B cell (primary cell): ENCODE measurements around the gene CLRN2. TPM values are rescaled to one million over a fixed set of nuclear protein-coding genes. Genes with fewer than 3 reads are reported as not detected.

Source experiments
- ATAC-seq: fragments of 200-7000 bp; cut with Tn5 transposase; one replicate; pipeline ENCODE4 v1.10.0; 2021; ENCODE audit warnings: low read depth, mild to moderate bottlenecking, moderate number of reproducible peaks, moderate library complexity
- CTCF ChIA-PET: fragments of 350-600 bp; sonication (Branson Sonifier 250); formaldehyde crosslinking; loops from one replicate; lab custom pipeline; 2021; ENCODE audit warnings: antibody characterized with exemption, inconsistent platforms; lab: Charles Lee
- POLR2A ChIA-PET: fragments of 350-600 bp; sonication (Branson Sonifier 250); formaldehyde crosslinking; loops from one replicate; lab custom pipeline; 2021; ENCODE audit warnings: antibody characterized with exemption; lab: Charles Lee
- DNase-seq: peaks from one replicate; pipeline ENCODE4 v3.0.0; 2013
- H2AFZ ChIP-seq: 2 replicates; pipeline ENCODE4 v1.6.1; 2012; ENCODE audit warnings: mild to moderate bottlenecking, low read depth, low read length; ENCODE audit not compliant: insufficient read depth, poor library complexity, severe bottlenecking
- H3K27ac ChIP-seq, 2 donors: 1 replicate in 1 of 2; 2 replicates in 1 of 2; pipeline ENCODE4 v1.5.1; 2012 to 2013; ENCODE audit warnings: low read length in 2 of 2, mild to moderate bottlenecking in 2 of 2, moderate library complexity in 1 of 2
- H3K27me3 ChIP-seq, 4 experiments: fragments of 200-600 bp in 1 of 4; sonication (generic) in 1 of 4; replicated peaks in 1 of 4; 1 replicate in 2 of 4; 2 replicates in 2 of 4; pipeline versions ENCODE4 v1.6.1 to v1.7.0; 2013 to 2016; ENCODE audit warnings: low read length in 3 of 4, mild to moderate bottlenecking in 2 of 4, mixed read lengths in 1 of 4, moderate library complexity in 1 of 4; ENCODE audit not compliant: insufficient read depth in 4 of 4, control insufficient read depth in 3 of 4; ENCODE audit errors: control extremely low read depth in 1 of 4
- H3K36me3 ChIP-seq, 2 experiments: replicated peaks in 1 of 2; 1 replicate in 1 of 2; 2 replicates in 1 of 2; pipeline versions ENCODE4 v1.6.1 to v1.7.1; 2013; ENCODE audit warnings: low read length in 1 of 2; ENCODE audit not compliant: insufficient read depth in 2 of 2, control insufficient read depth in 1 of 2; ENCODE audit errors: control extremely low read depth in 1 of 2, extremely low read depth in 1 of 2
- H3K4me1 ChIP-seq, 2 donors: fragments of 200-600 bp in 1 of 2; sonication (generic) in 1 of 2; 1 replicate in 1 of 2; 2 replicates in 1 of 2; pipeline versions ENCODE4 v1.5.1 to v1.6.1; 2013 to 2017; ENCODE audit warnings: low read length in 2 of 2; ENCODE audit not compliant: control insufficient read depth in 2 of 2, insufficient read depth in 2 of 2
- H3K4me2 ChIP-seq: replicated peaks from 2 replicates; pipeline ENCODE3; 2012; ENCODE audit warnings: mild to moderate bottlenecking, low read depth, low read length; ENCODE audit not compliant: poor library complexity, severe bottlenecking
- H3K4me3 ChIP-seq, 5 experiments: fragments of 200-600 bp in 1 of 5; sonication (generic) in 1 of 5; 1 replicate in 3 of 5; 2 replicates in 2 of 5; pipeline versions ENCODE4 v1.5.1 to v1.7.0; 2011 to 2016; ENCODE audit warnings: low read length in 4 of 5, mild to moderate bottlenecking in 4 of 5, low read depth in 2 of 5, control low read depth in 1 of 5, moderate library complexity in 1 of 5; ENCODE audit not compliant: insufficient read depth in 1 of 5; ENCODE audit errors: control extremely low read depth in 1 of 5, extremely low read depth in 1 of 5
- H3K79me2 ChIP-seq: fragments of 200-600 bp; sonication (generic); one replicate; pipeline ENCODE4 v1.6.0; 2016; ENCODE audit warnings: low read length; ENCODE audit not compliant: control insufficient read depth, insufficient read depth
- H3K9ac ChIP-seq: fragments of 200-600 bp; sonication (generic); 2 replicates; pipeline ENCODE4 v1.6.1; 2017; ENCODE audit warnings: mild to moderate bottlenecking, low read length, moderate library complexity
- H3K9me3 ChIP-seq, 3 donors: one replicate each; pipeline versions ENCODE4 v1.6.1 to v1.7.1; 2013; ENCODE audit warnings: low read length in 2 of 3; ENCODE audit not compliant: control insufficient read depth in 2 of 3, insufficient read depth in 1 of 3; ENCODE audit errors: control extremely low read depth in 1 of 3
- H4K20me1 ChIP-seq: 2 replicates; pipeline ENCODE4 v1.6.0; 2012; ENCODE audit warnings: mild to moderate bottlenecking, low read length; ENCODE audit not compliant: insufficient read depth, control insufficient read depth, poor library complexity, severe bottlenecking
- H3K27ac Mint-ChIP-seq: one replicate; pipeline ENCODE4 v1.8.0; 2021; ENCODE audit warnings: mixed read lengths
- H3K27me3 Mint-ChIP-seq: one replicate; pipeline ENCODE4 v1.8.0; 2021; ENCODE audit warnings: mixed read lengths
- H3K4me1 Mint-ChIP-seq: one replicate; pipeline ENCODE4 v1.8.0; 2021; ENCODE audit warnings: mixed read lengths
- H3K4me3 Mint-ChIP-seq: one replicate; pipeline ENCODE4 v1.8.0; 2021; ENCODE audit warnings: mixed read lengths
- H3K9me3 Mint-ChIP-seq: one replicate; pipeline ENCODE4 v1.8.0; 2022; ENCODE audit warnings: mixed read lengths; ENCODE audit not compliant: insufficient read depth
- CTCF ChIP-seq: fragments of 200-600 bp; IDR thresholded peaks from one replicate; pipeline ENCODE4 v1.8.0; 2022; ENCODE audit warnings: antibody characterized with exemption, mild to moderate bottlenecking
- EZH2 ChIP-seq: IDR thresholded peaks from 2 replicates; pipeline ENCODE4 v1.6.1; 2012; ENCODE audit warnings: borderline replicate concordance, low read depth, mild to moderate bottlenecking, moderate library complexity, low read length; ENCODE audit not compliant: insufficient read depth, poor library complexity, severe bottlenecking
- whole genome bisulfite sequencing: methylation state at CpG from one replicate; pipeline ENCODE4 v1.1.5; 2013; ENCODE audit warnings: missing lambda C conversion rate; ENCODE audit not compliant: insufficient coverage; 5-methylcytosine and 5-hydroxymethylcytosine counted together
- intact Hi-C: fragments of 100-400 bp; cut with micrococcal nuclease; formaldehyde crosslinking; loops from one replicate; pipeline ENCODE4 v1.10.0; 2022
- polyA plus RNA-seq: library from polyadenylated mRNA; depleted of rRNA; stranded (reverse); fragments of >200 nt; gene quantifications from 2 replicates; pipeline ENCODE4 v1.2.3, GENCODE V29; 2012
- total RNA-seq, 2 donors: library from RNA; stranded (reverse); fragments of 120-200 nt in 1 of 2; gene quantifications; 1 replicate in 1 of 2; 2 replicates in 1 of 2; pipeline versions ENCODE4 v1.2.3 to v1.2.4, GENCODE V29; 2013 to 2022

Gene CLRN2
- total and polyA plus RNA-seq, 2 donors (not counting 1 experiment from before 2014, with no cell fraction given), result not detected

GRCh38 chr4:17482716-17483115, 32.2 kb upstream of the CLRN2 start:
- no peak overlapping the region for H3K4me3 Mint-ChIP-seq
- H3K4me3 ChIP-seq, result no peak overlapping the region
- POLR2A ChIA-PET, result no interaction called here
- no peaks in the 10 kb centered on the region for H3K79me2 ChIP-seq
- intact Hi-C loops, result no loop called here
- DNase-seq (no peak), ATAC-seq (no peak)
- CTCF ChIA-PET, result no interaction called here
- no peaks in the 10 kb centered on the region for H4K20me1 ChIP-seq
- peaks cover 0 to 4% (median 3%) of the 10 kb centered on the region in 3 donors for H3K9me3 ChIP-seq
- no peaks in the 10 kb centered on the region for H3K4me1 Mint-ChIP-seq
- peaks cover 0 to 10% of the 10 kb centered on the region in 2 experiments for H3K36me3 ChIP-seq
- TF ChIP-seq CTCF (no peak), EZH2 (no peak)
- H3K27ac ChIP-seq, result no peak overlapping the region
- H3K9me3 Mint-ChIP-seq, result no peaks in the 10 kb centered on the region
- no peak overlapping the region for H3K4me2 ChIP-seq
- no peak overlapping the region for H2AFZ ChIP-seq
- H3K4me1 ChIP-seq, result no peaks in the 10 kb centered on the region
- WGBS, result 93% methylated on average over 2 of the region's 2 CpGs
- no peaks in the 10 kb centered on the region for H3K27me3 Mint-ChIP-seq
- no peak overlapping the region for H3K27ac Mint-ChIP-seq
- H3K9ac ChIP-seq, result no peak overlapping the region
- H3K27me3 ChIP-seq, result no peaks in the 10 kb centered on the region

GRCh38 chr4:17489123-17489522, 25.8 kb upstream of the CLRN2 start:
- Histone ChIP-seq H3K27me3 (no peaks in the 10 kb centered on the region), H3K9me3 (no peaks in the 10 kb centered on the region), H3K4me1 (no peaks in the 10 kb centered on the region), H3K36me3 (peaks cover 0 to 24% of the 10 kb centered on the region in 2 experiments), H2AFZ (no peak overlapping the region), H3K79me2 (no peaks in the 10 kb centered on the region), H3K4me3 (no peak overlapping the region), H4K20me1 (no peaks in the 10 kb centered on the region), H3K9ac (no peak overlapping the region), H3K27ac (no peak overlapping the region), H3K4me2 (no peak overlapping the region)
- Mint-ChIP-seq H3K27me3 (no peaks in the 10 kb centered on the region), H3K9me3 (no peaks in the 10 kb centered on the region), H3K4me1 (no peaks in the 10 kb centered on the region), H3K27ac (no peak overlapping the region), H3K4me3 (no peak overlapping the region)
- TF ChIP-seq EZH2 (no peak), CTCF (no peak)
- no CpG with 5 or more reads among the region's 5 CpGs for WGBS
- DNase-seq (no peak), ATAC-seq (no peak)
- intact Hi-C loops, result no loop called here
- ChIA-PET CTCF (no interaction called here), POLR2A (no interaction called here)
